Heart left ventricle (tissue), 16 donors: ENCODE measurements around the gene CHRM5. TPM values are rescaled to one million over a fixed set of nuclear protein-coding genes. Genes with fewer than 3 reads are reported as not detected.

Experiments used
- ATAC-seq, 4 donors: fragments of 200-7000 bp; cut with Tn5 transposase; one replicate each; pipeline ENCODE4 v1.9.1; 2020 to 2022; ENCODE audit warnings: moderate library complexity in 4 of 4, mild to moderate bottlenecking in 3 of 4, moderate number of reproducible peaks in 1 of 4
- DNase-seq, 5 donors: peaks; one replicate each; pipeline ENCODE4 v3.0.0-alpha.2; 2020
- H3K27ac ChIP-seq, 12 donors: fragments of 200-600 bp; sonication (generic) in 4 of 12; one replicate each; pipeline versions ENCODE4 v1.5.0 to v1.8.0; 2016 to 2022; ENCODE audit warnings: mild to moderate bottlenecking in 2 of 12
- H3K27me3 ChIP-seq, 9 donors: fragments of 200-600 bp; sonication (generic) in 2 of 9; one replicate each; pipeline versions ENCODE4 v1.5.1 to v1.8.0; 2016 to 2022; ENCODE audit warnings: mild to moderate bottlenecking in 3 of 9
- H3K36me3 ChIP-seq, 9 donors: fragments of 200-600 bp; sonication (generic) in 2 of 9; one replicate each; pipeline versions ENCODE4 v1.5.0 to v1.8.0; 2018 to 2022; ENCODE audit warnings: mild to moderate bottlenecking in 2 of 9
- H3K4me1 ChIP-seq, 12 donors: fragments of 200-600 bp; sonication (generic) in 4 of 12; one replicate each; pipeline versions ENCODE4 v1.5.0 to v1.8.0; 2016 to 2022; ENCODE audit warnings: mild to moderate bottlenecking in 3 of 12
- H3K4me3 ChIP-seq, 12 donors: fragments of 200-600 bp; sonication (generic) in 4 of 12; one replicate each; pipeline versions ENCODE4 v1.5.0 to v1.8.0; 2017 to 2022; ENCODE audit warnings: mild to moderate bottlenecking in 9 of 12, moderate library complexity in 4 of 12
- H3K9me3 ChIP-seq, 12 donors: fragments of 200-600 bp; sonication (generic) in 4 of 12; one replicate each; pipeline versions ENCODE4 v1.5.0 to v1.8.0; 2016 to 2022; ENCODE audit warnings: mild to moderate bottlenecking in 1 of 12
- CTCF ChIP-seq, 12 donors: fragments of 200-600 bp; sonication (generic) in 4 of 12; IDR thresholded peaks; one replicate each; pipeline versions ENCODE4 v1.5.0 to v1.8.0; 2018 to 2022; ENCODE audit warnings: antibody characterized with exemption in 12 of 12, mild to moderate bottlenecking in 5 of 12
- POLR2A ChIP-seq, 2 donors: fragments of 450-650 bp; IDR thresholded peaks; one replicate each; pipeline ENCODE4 v1.6.1; 2017; ENCODE audit warnings: antibody characterized with exemption in 2 of 2, mild to moderate bottlenecking in 2 of 2, moderate library complexity in 2 of 2
- WGBS, 4 donors: extraction: QIAGEN DNeasy Blood & Tissue Kit in 2 of 4; methylation state at CpG; one replicate each; pipeline versions ENCODE4 v1.1.5 to v1.1.7; 2013 to 2018; 5-methylcytosine and 5-hydroxymethylcytosine counted together
- intact Hi-C, 10 donors: fragments of 100-400 bp; cut with DNase I; formaldehyde crosslinking; loops; one replicate each; pipeline versions ENCODE4 v1.11.1 to v1.14.2; 2022
- long read RNA-seq, 3 donors: library from polyadenylated mRNA; unstranded; transcript quantifications; one replicate each; pipeline ENCODE4 v2.0.0, GENCODE V29; 2020 to 2021
- polyA plus RNA-seq, 2 donors: library from polyadenylated mRNA; stranded (reverse); fragments of 200-250 nt; gene quantifications; one replicate each; pipeline ENCODE4 v1.2.3, GENCODE V29; 2013
- total RNA-seq, 9 donors: library from RNA; depleted of rRNA in 2 of 9; stranded (reverse); fragments of >200 nt in 2 of 9; fragmentation: NEBNext Ultra II Directional in 3 of 9; extraction: Animal tissue kit (Norgen Biotek cat#: 25700) in 3 of 9; gene quantifications; one replicate each; pipeline versions ENCODE4 v1.1.0 to v1.2.4, GENCODE V29; 2016 to 2023
- donor health status: ischemic (EF 13 %, LVEDD 7.1; RV severe dilation, severe dysfunction).
- donor health status: healthy with polysubstance abuse.
- donor health status: DM: no; HTN: yes; CAD: no.
- donor health status: DM: no; HTN: no; CAD: no.
- donor health status: ischemic (EF 25% LVEDD 6.9; RV normal size, moderate dysfunction).
- donor health status: ischemic (EF 25% LVEDD 5.7; RV mildly dilated, moderate dysfunction).
- donor health status: healthy.
- donor health status: DM: yes; HTN: yes; CAD: no.
- donor health status: ischemic (EF 35%, LVEDD 5.7; RV mildly dilated, moderate dysfunction).
- donor health status: nonischemic (EF 11% LVEDD 7.7; RV severe dilation, severe dysfunction).
- donor health status: DM: yes; HTN: yes; CAD: no.
- donor health status: PGD.
- donor health status: ischemic (EF 29% LVEDD 5.4; RV normal size, mild dysfunction).
- donor health status: nonischemic (EF 23%, LVEDD 6.1; RV moderate dilation, normal function).

CHRM5 gene
- total RNA-seq: not detected
- not detected for polyA plus RNA-seq
- long read RNA-seq, donor 1: 0 reads
- long read RNA-seq, donor 2: 0 reads
- long read RNA-seq, donor 3, partial matches to known transcripts: 0 of 1 reads
- long read RNA-seq, donor 3, other reads (novel, unspliced or antisense): 1 of 1 reads

GRCh38 chr15:33968224-33968623 lies at the start of gene CHRM5:
CHRM5 (plus strand) TSS chr15:33968497; CDS start chr15:34062718, 94,221 bp downstream.
- Histone ChIP-seq H3K36me3 (no peaks in the 10 kb centered on the region), H3K9me3 (no peaks in the 10 kb centered on the region), H3K27ac (no peak within 1 kb of the TSS), H3K4me3 (no peak within 1 kb of the TSS), H3K4me1 (peaks cover 0 to 6% (median 0%) of the 10 kb centered on the region in 12 donors), H3K27me3 (no peaks in the 10 kb centered on the region)
- ATAC-seq (no peak), DNase-seq (no peak)
- intact Hi-C loops: loop anchor here in 7 of 10 donors (5.0 to 10.0 kb wide), 2 partner anchors 231 to 233 kb away; no protein-coding TSS in a partner anchor
- TF ChIP-seq POLR2A (IDR thresholded peaks at IDR 0.05) (no peak), CTCF (IDR thresholded peaks at IDR 0.05) (no peak)
- 35 to 52% (median 43%) methylated on average over 6 of the region's 6 CpGs for WGBS, 4 donors

- no peak for TF ChIP-seq CTCF (IDR thresholded peaks at IDR 0.05)
- no peak for TF ChIP-seq POLR2A (IDR thresholded peaks at IDR 0.05)
- H3K27me3 ChIP-seq: no peaks in the 10 kb centered on the region
- DNase-seq (no peak), ATAC-seq (no peak)
- no peaks in the 10 kb centered on the region for H3K4me1 ChIP-seq
- peaks cover 0 to 5% (median 0%) of the 10 kb centered on the region in 12 donors for H3K9me3 ChIP-seq
- no peak overlapping the region for H3K27ac ChIP-seq
- H3K4me3 ChIP-seq: no peak overlapping the region
- no peaks in the 10 kb centered on the region for H3K36me3 ChIP-seq
- intact Hi-C loops: no loop called here
- 93 to 100% (median 98%) methylated on average over 1 of the region's 1 CpG for WGBS, 4 donors
These were observed 44.9 kb upstream of the CHRM5 start for GRCh38 chr15:33923446-33923845.

- no peak overlapping the region for H3K4me3 ChIP-seq
- WGBS, 4 donors: 65 to 87% (median 81%) methylated on average over 4 of the region's 4 CpGs
- no peak overlapping the region for H3K27ac ChIP-seq
- ATAC-seq (no peak), DNase-seq (no peak)
- intact Hi-C loops: no loop called here
- TF ChIP-seq CTCF (IDR thresholded peaks at IDR 0.05) (no peak), POLR2A (IDR thresholded peaks at IDR 0.05) (no peak)
- no peaks in the 10 kb centered on the region for H3K27me3 ChIP-seq
- H3K4me1 ChIP-seq: no peaks in the 10 kb centered on the region
- H3K9me3 ChIP-seq: peaks cover 0 to 5% (median 0%) of the 10 kb centered on the region in 12 donors
- no peaks in the 10 kb centered on the region for H3K36me3 ChIP-seq
These were observed 42.0 kb upstream of the CHRM5 start for GRCh38 chr15:33926260-33926659.

GRCh38 chr15:33932734-33933133 lies 35.6 kb upstream of the CHRM5 start:
- TF ChIP-seq CTCF (IDR thresholded peaks at IDR 0.05) (no peak), POLR2A (IDR thresholded peaks at IDR 0.05) (no peak)
- intact Hi-C loops: no loop called here
- 90 to 100% (median 97%) methylated on average over 2 of the region's 2 CpGs for WGBS, 4 donors
- DNase-seq: no peak
- H3K4me3 ChIP-seq: no peak overlapping the region
- no peaks in the 10 kb centered on the region for H3K36me3 ChIP-seq
- no peaks in the 10 kb centered on the region for H3K9me3 ChIP-seq
- H3K27ac ChIP-seq: no peak overlapping the region
- H3K4me1 ChIP-seq: peaks cover 0 to 6% (median 0%) of the 10 kb centered on the region in 12 donors
- no peaks in the 10 kb centered on the region for H3K27me3 ChIP-seq
- ATAC-seq: no peak
